ENCODE measurements around the gene PSMG4.

The PSMG4 gene

GRCh38 chr6:3281631-3282475 lies 23.1 kb downstream of the PSMG4 start:
- Histone ChIP-seq H3K36me3 (ENCODE audit: control insufficient read depth, insufficient read depth, low read length) (peaks cover 4% of the 10 kb centered on the region), H3K4me1 (ENCODE audit: control insufficient read depth, insufficient read depth, low read length, poor library complexity, severe bottlenecking) (no peaks in the 10 kb centered on the region), H3K27ac (ENCODE audit: insufficient read depth, low read length, poor library complexity, severe bottlenecking) (no peak overlapping the region), H3K9me3 (ENCODE audit: control insufficient read depth, low read length) (no peaks in the 10 kb centered on the region), H3K27me3 (replicated peaks; ENCODE audit: control insufficient read depth, insufficient read depth, low read length, poor library complexity, severe bottlenecking) (no peaks in the 10 kb centered on the region), H3K4me3 (ENCODE audit: insufficient read depth, low read depth, low read length, poor library complexity, severe bottlenecking) (no peak overlapping the region)
- DNase-seq: no peak

- no peak for DNase-seq
- H3K9me3 ChIP-seq (ENCODE audit: control insufficient read depth, low read length): no peaks in the 10 kb centered on the region
- peaks cover 4% of the 10 kb centered on the region for H3K36me3 ChIP-seq (ENCODE audit: control insufficient read depth, insufficient read depth, low read length)
- no peak overlapping the region for H3K27ac ChIP-seq (ENCODE audit: insufficient read depth, low read length, poor library complexity, severe bottlenecking)
- no peak overlapping the region for H3K4me3 ChIP-seq (ENCODE audit: insufficient read depth, low read depth, low read length, poor library complexity, severe bottlenecking)
- no peaks in the 10 kb centered on the region for H3K27me3 ChIP-seq (replicated peaks; ENCODE audit: control insufficient read depth, insufficient read depth, low read length, poor library complexity, severe bottlenecking)
- no peaks in the 10 kb centered on the region for H3K4me1 ChIP-seq (ENCODE audit: control insufficient read depth, insufficient read depth, low read length, poor library complexity, severe bottlenecking)
These were observed 23.9 kb downstream of the PSMG4 start for GRCh38 chr6:3282476-3283236.

- Histone ChIP-seq H3K9me3 (ENCODE audit: control insufficient read depth, low read length) (no peaks in the 10 kb centered on the region), H3K4me1 (ENCODE audit: control insufficient read depth, insufficient read depth, low read length, poor library complexity, severe bottlenecking) (no peaks in the 10 kb centered on the region), H3K27me3 (replicated peaks; ENCODE audit: control insufficient read depth, insufficient read depth, low read length, poor library complexity, severe bottlenecking) (no peaks in the 10 kb centered on the region), H3K27ac (ENCODE audit: insufficient read depth, low read length, poor library complexity, severe bottlenecking) (no peak overlapping the region), H3K36me3 (ENCODE audit: control insufficient read depth, insufficient read depth, low read length) (peaks cover 4% of the 10 kb centered on the region), H3K4me3 (ENCODE audit: insufficient read depth, low read depth, low read length, poor library complexity, severe bottlenecking) (no peak overlapping the region)
- DNase-seq: no peak
These were observed 24.5 kb downstream of the PSMG4 start for GRCh38 chr6:3283241-3283640.

- Histone ChIP-seq H3K36me3 (ENCODE audit: control insufficient read depth, insufficient read depth, low read length) (peaks cover 4% of the 10 kb centered on the region), H3K4me3 (ENCODE audit: insufficient read depth, low read depth, low read length, poor library complexity, severe bottlenecking) (no peak overlapping the region), H3K27me3 (replicated peaks; ENCODE audit: control insufficient read depth, insufficient read depth, low read length, poor library complexity, severe bottlenecking) (no peaks in the 10 kb centered on the region), H3K9me3 (ENCODE audit: control insufficient read depth, low read length) (no peaks in the 10 kb centered on the region), H3K4me1 (ENCODE audit: control insufficient read depth, insufficient read depth, low read length, poor library complexity, severe bottlenecking) (no peaks in the 10 kb centered on the region), H3K27ac (ENCODE audit: insufficient read depth, low read length, poor library complexity, severe bottlenecking) (no peak overlapping the region)
- no peak for DNase-seq
These were observed 25.1 kb downstream of the PSMG4 start for GRCh38 chr6:3283641-3284435.

GRCh38 chr6:3284436-3284876 lies 25.7 kb downstream of the PSMG4 start:
- H3K36me3 ChIP-seq (ENCODE audit: control insufficient read depth, insufficient read depth, low read length): peaks cover 4% of the 10 kb centered on the region
- no peaks in the 10 kb centered on the region for H3K4me1 ChIP-seq (ENCODE audit: control insufficient read depth, insufficient read depth, low read length, poor library complexity, severe bottlenecking)
- H3K27me3 ChIP-seq (replicated peaks; ENCODE audit: control insufficient read depth, insufficient read depth, low read length, poor library complexity, severe bottlenecking): no peaks in the 10 kb centered on the region
- no peak for DNase-seq
- no peaks in the 10 kb centered on the region for H3K9me3 ChIP-seq (ENCODE audit: control insufficient read depth, low read length)
- no peak overlapping the region for H3K4me3 ChIP-seq (ENCODE audit: insufficient read depth, low read depth, low read length, poor library complexity, severe bottlenecking)
- no peak overlapping the region for H3K27ac ChIP-seq (ENCODE audit: insufficient read depth, low read length, poor library complexity, severe bottlenecking)

- peaks cover 4% of the 10 kb centered on the region for H3K36me3 ChIP-seq (ENCODE audit: control insufficient read depth, insufficient read depth, low read length)
- H3K9me3 ChIP-seq (ENCODE audit: control insufficient read depth, low read length): no peaks in the 10 kb centered on the region
- H3K27me3 ChIP-seq (replicated peaks; ENCODE audit: control insufficient read depth, insufficient read depth, low read length, poor library complexity, severe bottlenecking): no peaks in the 10 kb centered on the region
- DNase-seq: no peak
- no peak overlapping the region for H3K4me3 ChIP-seq (ENCODE audit: insufficient read depth, low read depth, low read length, poor library complexity, severe bottlenecking)
- no peaks in the 10 kb centered on the region for H3K4me1 ChIP-seq (ENCODE audit: control insufficient read depth, insufficient read depth, low read length, poor library complexity, severe bottlenecking)
- H3K27ac ChIP-seq (ENCODE audit: insufficient read depth, low read length, poor library complexity, severe bottlenecking): no peak overlapping the region
These were observed 26.4 kb downstream of the PSMG4 start for GRCh38 chr6:3285049-3285639.

- H3K27ac ChIP-seq (ENCODE audit: insufficient read depth, low read length, poor library complexity, severe bottlenecking): no peak overlapping the region
- no peak overlapping the region for H3K4me3 ChIP-seq (ENCODE audit: insufficient read depth, low read depth, low read length, poor library complexity, severe bottlenecking)
- no peaks in the 10 kb centered on the region for H3K9me3 ChIP-seq (ENCODE audit: control insufficient read depth, low read length)
- no peak for DNase-seq
- no peaks in the 10 kb centered on the region for H3K27me3 ChIP-seq (replicated peaks; ENCODE audit: control insufficient read depth, insufficient read depth, low read length, poor library complexity, severe bottlenecking)
- peaks cover 4% of the 10 kb centered on the region for H3K36me3 ChIP-seq (ENCODE audit: control insufficient read depth, insufficient read depth, low read length)
- no peaks in the 10 kb centered on the region for H3K4me1 ChIP-seq (ENCODE audit: control insufficient read depth, insufficient read depth, low read length, poor library complexity, severe bottlenecking)
These were observed 27.0 kb downstream of the PSMG4 start for GRCh38 chr6:3285732-3286131.

- H3K27me3 ChIP-seq (replicated peaks; ENCODE audit: control insufficient read depth, insufficient read depth, low read length, poor library complexity, severe bottlenecking): no peaks in the 10 kb centered on the region
- H3K4me1 ChIP-seq (ENCODE audit: control insufficient read depth, insufficient read depth, low read length, poor library complexity, severe bottlenecking): no peaks in the 10 kb centered on the region
- no peak overlapping the region for H3K27ac ChIP-seq (ENCODE audit: insufficient read depth, low read length, poor library complexity, severe bottlenecking)
- H3K9me3 ChIP-seq (ENCODE audit: control insufficient read depth, low read length): no peaks in the 10 kb centered on the region
- DNase-seq: no peak
- no peak overlapping the region for H3K4me3 ChIP-seq (ENCODE audit: insufficient read depth, low read depth, low read length, poor library complexity, severe bottlenecking)
- peaks cover 4% of the 10 kb centered on the region for H3K36me3 ChIP-seq (ENCODE audit: control insufficient read depth, insufficient read depth, low read length)
These were observed 28.0 kb downstream of the PSMG4 start for GRCh38 chr6:3286641-3287171.

GRCh38 chr6:3287308-3287707 lies 28.6 kb downstream of the PSMG4 start:
- Histone ChIP-seq H3K36me3 (ENCODE audit: control insufficient read depth, insufficient read depth, low read length) (peaks cover 4% of the 10 kb centered on the region), H3K4me3 (ENCODE audit: insufficient read depth, low read depth, low read length, poor library complexity, severe bottlenecking) (no peak overlapping the region), H3K27me3 (replicated peaks; ENCODE audit: control insufficient read depth, insufficient read depth, low read length, poor library complexity, severe bottlenecking) (no peaks in the 10 kb centered on the region), H3K4me1 (ENCODE audit: control insufficient read depth, insufficient read depth, low read length, poor library complexity, severe bottlenecking) (no peaks in the 10 kb centered on the region), H3K9me3 (ENCODE audit: control insufficient read depth, low read length) (no peaks in the 10 kb centered on the region), H3K27ac (ENCODE audit: insufficient read depth, low read length, poor library complexity, severe bottlenecking) (no peak overlapping the region)
- DNase-seq: no peak

Measured in effector memory CD4-positive, alpha-beta T cell (primary cell).